A673 (cell line): ENCODE results near the gene SKAP1. TPM values are rescaled to one million over a fixed set of nuclear protein-coding genes. Genes with fewer than 3 reads are reported as not detected.
"Not testable (repeated sequence)": the region's sequence is repeated elsewhere in the genome, so short reads cannot be mapped to it uniquely, and the experiment has no call there.

Experiments
- BruUV-seq: library from RNA; stranded (reverse); fragments of 400-500 nt; replicated peaks from 2 replicates; lab custom pipeline; 2021; lab: Mats Ljungman, UMichigan
- CTCF ChIA-PET: fragments of 300-600 bp; sonication (Branson Sonifier 250); formaldehyde crosslinking; loops from one replicate; lab custom pipeline; 2022; ENCODE audit warnings: antibody characterized with exemption; lab: Charles Lee
- POLR2A ChIA-PET: fragments of 300-600 bp; sonication (Branson Sonifier 250); formaldehyde crosslinking; loops from one replicate; lab custom pipeline; 2022; ENCODE audit warnings: antibody characterized with exemption; ENCODE audit not compliant: low non-redundant PET; lab: Charles Lee
- DNase-seq: peaks from one replicate; pipeline ENCODE4 v3.0.0-alpha.2; 2015; ENCODE audit warnings: low spot score
- H3K27ac ChIP-seq: fragments of 200-600 bp; sonication (generic); 2 replicates; pipeline ENCODE4 v1.5.1; 2016; ENCODE audit warnings: mixed run types, low read depth, mild to moderate bottlenecking, mixed read lengths, antibody characterized with exemption, low read length; ENCODE audit not compliant: poor library complexity, severe bottlenecking
- H3K27me3 ChIP-seq: fragments of 200-600 bp; sonication (generic); replicated peaks from 2 replicates; pipeline ENCODE4 v1.6.1; 2017; ENCODE audit warnings: mixed run types, low read depth, mild to moderate bottlenecking, mixed read lengths, antibody characterized with exemption, low read length; ENCODE audit not compliant: insufficient read depth, poor library complexity
- H3K36me3 ChIP-seq: fragments of 200-600 bp; sonication (generic); 2 replicates; pipeline ENCODE4 v1.6.1; 2016; ENCODE audit warnings: mixed run types, mild to moderate bottlenecking, mixed read lengths, antibody characterized with exemption, low read length; ENCODE audit not compliant: insufficient read depth, poor library complexity, severe bottlenecking
- H3K4me1 ChIP-seq: fragments of 200-600 bp; sonication (generic); 2 replicates; pipeline ENCODE4 v1.6.1; 2017; ENCODE audit warnings: mixed run types, mild to moderate bottlenecking, mixed read lengths, antibody characterized with exemption, low read length; ENCODE audit not compliant: insufficient read depth, poor library complexity, severe bottlenecking
- H3K4me3 ChIP-seq: fragments of 200-600 bp; sonication (generic); 2 replicates; pipeline ENCODE4 v1.5.1; 2016; ENCODE audit warnings: low read depth, mixed run types, mild to moderate bottlenecking, mixed read lengths, low read length; ENCODE audit not compliant: poor library complexity, severe bottlenecking
- H3K9me3 ChIP-seq: fragments of 200-600 bp; sonication (generic); 2 replicates; pipeline ENCODE4 v1.6.1; 2016; ENCODE audit warnings: mixed run types, low read depth, mild to moderate bottlenecking, mixed read lengths, antibody characterized with exemption, low read length; ENCODE audit not compliant: poor library complexity, severe bottlenecking
- CTCF ChIP-seq: fragments of 300-800, 200-600 bp; sonication (generic); conservative IDR thresholded peaks from 2 replicates; pipeline ENCODE4 v1.5.1; 2017; ENCODE audit warnings: low read depth, mild to moderate bottlenecking, antibody characterized with exemption, low read length, moderate library complexity, mixed read lengths
- EZH2 ChIP-seq: fragments of 200-600 bp; sonication (generic); IDR thresholded peaks from 2 replicates; pipeline ENCODE4 v1.6.1; 2017; ENCODE audit warnings: borderline replicate concordance, low read depth, mild to moderate bottlenecking, mixed read lengths, antibody characterized with exemption, low read length; ENCODE audit not compliant: poor library complexity, severe bottlenecking
- intact Hi-C: fragments of 100-400 bp; cut with micrococcal nuclease; formaldehyde crosslinking; loops from one replicate; pipeline ENCODE4 v1.10.0; 2022; ENCODE audit not compliant: unreplicated experiment
- total RNA-seq: library from RNA; stranded (reverse); gene quantifications from 2 replicates; pipeline ENCODE4 v1.2.3, GENCODE V29; 2021

Gene SKAP1
- total RNA-seq, 1 experiment from 2014 or later: not detected

DNA sequence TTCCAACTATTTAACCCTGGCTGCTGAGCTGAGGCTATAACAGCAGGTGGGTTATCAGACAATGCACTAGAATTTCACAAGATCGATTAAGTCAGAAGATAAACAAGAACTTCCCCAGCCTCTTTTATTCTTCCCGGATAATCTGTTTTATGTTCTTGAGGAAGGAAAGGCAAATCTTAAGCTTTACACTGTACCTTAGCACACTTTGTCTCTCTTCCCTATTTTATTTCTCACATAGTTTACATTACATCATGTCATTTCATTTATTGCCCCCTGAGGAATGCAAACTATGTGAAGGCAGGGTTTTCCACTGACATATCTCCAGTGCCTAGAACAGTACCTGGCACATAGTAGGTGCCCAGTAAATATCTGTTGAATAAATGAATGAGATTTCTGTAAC lies 139.6 kb downstream of the SKAP1 start:
- no peaks in the 10 kb centered on the region for H3K27me3 ChIP-seq
- H3K9me3 ChIP-seq: no peaks in the 10 kb centered on the region
- POLR2A ChIA-PET: no interaction called here
- no peak for TF ChIP-seq CTCF
- no peak for TF ChIP-seq EZH2
- DNase-seq: peak; percentile 71
- intact Hi-C loops: no loop called here
- peaks cover 23% of the 10 kb centered on the region for H3K4me1 ChIP-seq
- BruUV-seq: no TSS peak
- H3K27ac ChIP-seq: no peak overlapping the region
- CTCF ChIA-PET: no interaction called here
- no peak overlapping the region for H3K4me3 ChIP-seq
- no peaks in the 10 kb centered on the region for H3K36me3 ChIP-seq

DNA sequence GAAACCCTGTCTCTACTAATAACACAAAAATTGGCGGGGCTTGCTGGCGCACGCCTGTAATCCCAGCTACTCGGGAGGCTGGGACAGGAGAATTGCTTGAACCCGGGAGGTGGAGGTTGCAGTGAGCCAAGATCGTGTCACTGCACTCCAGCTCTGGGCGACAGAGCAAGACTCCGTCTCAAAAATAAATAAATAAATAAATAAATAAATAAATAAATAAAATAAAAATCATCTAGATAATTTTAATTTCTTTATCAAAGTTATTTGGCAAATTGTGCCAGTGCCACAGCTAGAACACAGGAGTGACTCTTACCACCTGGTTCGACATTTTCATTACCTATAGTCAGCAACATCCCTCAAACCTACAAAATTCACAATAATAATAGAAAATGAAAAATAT lies 143.1 kb downstream of the SKAP1 start:
- H3K27me3 ChIP-seq, DNase-seq: not testable (repeated sequence)

GRCh38 chr17:48285614-48286013 lies 144.4 kb downstream of the SKAP1 start:
- CTCF ChIA-PET: no interaction called here
- Histone ChIP-seq H3K4me3 (no peak overlapping the region), H3K27ac (no peak overlapping the region), H3K4me1 (peaks cover 15% of the 10 kb centered on the region), H3K9me3 (no peaks in the 10 kb centered on the region), H3K27me3 (no peaks in the 10 kb centered on the region), H3K36me3 (no peaks in the 10 kb centered on the region)
- DNase-seq: no peak
- intact Hi-C loops: no loop called here
- no peak for TF ChIP-seq CTCF
- no peak for TF ChIP-seq EZH2
- no TSS peak for BruUV-seq
- POLR2A ChIA-PET: no interaction called here

More for the DNA sequence above, 143.1 kb downstream of the SKAP1 start:
- H3K9me3 ChIP-seq, H3K4me3 ChIP-seq, BruUV-seq, H3K27ac ChIP-seq, POLR2A ChIA-PET, intact Hi-C loops, H3K36me3 ChIP-seq: not testable (repeated sequence)
- H3K4me1 ChIP-seq: peaks cover 19% of the 10 kb centered on the region
- CTCF ChIA-PET: interaction anchor here (1.7 kb wide), 1 partner anchor 25 kb away, joined by 4 read pairs; no protein-coding TSS in a partner anchor

DNA sequence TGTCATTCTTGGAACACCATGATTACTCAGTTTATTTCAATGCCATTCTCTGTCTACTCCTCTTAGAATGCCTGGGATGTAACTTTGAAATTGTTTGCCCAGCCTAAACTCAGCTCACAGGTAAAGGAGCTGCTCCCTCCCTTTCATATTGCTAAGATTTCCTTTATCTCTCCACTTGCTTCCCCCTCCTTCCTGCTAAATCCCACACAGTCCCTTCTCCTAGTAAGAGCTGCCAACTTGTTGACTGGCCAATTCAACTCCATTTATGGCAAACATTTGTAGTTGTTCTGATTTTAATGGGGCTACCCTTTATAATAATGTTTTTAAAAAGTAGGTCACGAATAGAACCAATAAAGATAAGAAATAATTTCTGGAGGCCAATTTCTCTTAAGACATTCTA lies 146.1 kb downstream of the SKAP1 start:
- Histone ChIP-seq H3K36me3 (no peaks in the 10 kb centered on the region), H3K4me1 (peaks cover 8% of the 10 kb centered on the region), H3K27ac (no peak overlapping the region), H3K9me3 (no peaks in the 10 kb centered on the region), H3K4me3 (no peak overlapping the region), H3K27me3 (no peaks in the 10 kb centered on the region)
- TF ChIP-seq CTCF (no peak), EZH2 (no peak)
- no TSS peak for BruUV-seq
- CTCF ChIA-PET: interaction anchor here (0.5 to 1.3 kb wide), 3 partner anchors 13 to 77 kb away, joined by 3 to 6 read pairs (median 3); no protein-coding TSS in a partner anchor
- no peak for DNase-seq
- intact Hi-C loops: no loop called here
- POLR2A ChIA-PET: no interaction called here
